ENCODE measurements around the gene DCPS.
"Not testable (repeated sequence)": the region's sequence is repeated elsewhere in the genome, so short reads cannot be mapped to it uniquely, and the experiment has no call there.

Gene DCPS

DNA sequence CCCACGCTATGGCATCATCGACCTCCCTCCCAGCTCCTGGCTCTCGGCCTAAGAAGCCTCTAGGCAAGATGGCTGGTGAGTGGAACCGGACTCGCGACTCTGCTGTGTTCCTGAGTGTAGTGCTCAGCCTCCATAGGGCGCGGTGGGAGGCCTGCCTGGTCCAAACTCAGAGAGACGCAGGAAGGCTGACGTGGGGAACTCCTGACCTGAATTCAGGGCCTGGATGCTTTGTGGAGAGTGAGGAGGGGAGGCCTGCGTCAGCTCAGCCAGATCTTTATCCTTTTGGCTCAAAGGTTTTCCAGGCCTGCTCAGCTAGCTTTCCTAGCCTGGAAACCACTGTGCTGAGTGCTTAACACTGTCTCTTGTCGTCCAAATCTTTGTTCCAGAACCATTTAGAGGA lies 13.0 kb upstream of the DCPS start:
- DNase-seq = no peak

DNA sequence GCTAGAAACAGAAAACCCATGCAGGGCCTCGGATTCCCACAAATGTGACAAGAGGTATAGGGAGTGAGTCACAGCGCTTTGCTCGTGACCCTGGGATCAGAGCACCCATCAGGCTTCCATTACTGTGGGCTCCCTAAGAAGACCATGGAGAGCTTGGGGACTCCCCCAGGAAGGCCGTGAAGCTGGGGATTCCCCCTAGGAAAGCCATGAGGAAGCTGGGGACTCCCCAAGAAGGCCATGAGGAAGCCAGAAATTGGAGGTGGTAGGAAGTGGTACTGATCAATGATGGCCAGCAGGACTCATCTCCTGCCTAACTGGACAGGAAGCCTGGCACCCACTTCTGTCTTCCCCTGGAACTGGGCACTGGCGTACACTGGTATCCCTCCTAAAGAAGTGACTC lies 10.1 kb upstream of the DCPS start:
- DNase-seq = peak; percentile 58

DNA sequence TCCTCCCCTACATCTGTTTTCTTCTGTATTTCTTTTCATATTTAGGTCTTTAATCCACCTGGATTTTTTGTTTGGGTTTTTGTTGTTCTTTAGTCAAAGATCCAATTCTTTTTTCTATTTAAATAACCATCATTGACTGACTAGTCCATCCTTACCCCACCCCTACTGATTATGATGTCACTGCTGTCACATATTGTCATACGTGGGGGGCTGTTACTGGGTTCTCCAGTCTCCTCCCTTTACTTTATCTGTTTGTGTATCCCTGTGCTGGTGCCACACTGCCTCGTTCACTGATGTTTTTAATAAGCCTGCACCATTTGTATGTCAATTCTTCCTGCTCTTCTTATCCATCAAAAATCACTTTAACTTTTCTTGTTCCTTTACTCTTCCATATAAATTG lies 6.9 kb upstream of the DCPS start:
- no peak for DNase-seq

DNA sequence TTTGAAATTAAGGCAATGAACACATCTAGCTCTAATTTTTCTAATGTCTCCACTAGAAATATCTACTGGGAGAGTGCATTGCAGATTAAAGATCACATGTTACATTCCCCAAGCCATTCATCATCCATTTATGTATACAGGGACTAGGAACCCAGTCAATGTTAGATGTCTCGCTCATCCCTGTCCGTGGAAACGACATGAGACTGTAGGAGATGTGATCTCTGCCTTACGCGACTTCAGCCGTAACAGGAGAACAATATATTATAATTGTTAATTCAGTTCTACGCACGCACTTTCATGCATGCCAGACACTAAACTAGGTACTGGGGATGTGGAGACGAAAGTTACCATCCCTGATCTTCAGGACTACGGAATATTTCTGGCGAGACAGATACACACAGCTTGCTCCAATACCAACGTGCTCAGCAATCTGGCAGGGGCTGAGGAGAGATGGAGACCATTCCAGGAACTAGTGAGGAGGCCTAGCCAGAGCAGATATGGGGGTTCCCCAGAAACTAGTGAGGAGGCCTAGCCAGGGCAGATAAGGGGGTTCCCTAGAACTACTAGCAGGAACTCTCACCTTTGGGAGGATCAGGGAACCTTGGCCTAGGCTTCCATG lies 706 bp downstream of the DCPS start:
- DNase-seq = no peak

DNA sequence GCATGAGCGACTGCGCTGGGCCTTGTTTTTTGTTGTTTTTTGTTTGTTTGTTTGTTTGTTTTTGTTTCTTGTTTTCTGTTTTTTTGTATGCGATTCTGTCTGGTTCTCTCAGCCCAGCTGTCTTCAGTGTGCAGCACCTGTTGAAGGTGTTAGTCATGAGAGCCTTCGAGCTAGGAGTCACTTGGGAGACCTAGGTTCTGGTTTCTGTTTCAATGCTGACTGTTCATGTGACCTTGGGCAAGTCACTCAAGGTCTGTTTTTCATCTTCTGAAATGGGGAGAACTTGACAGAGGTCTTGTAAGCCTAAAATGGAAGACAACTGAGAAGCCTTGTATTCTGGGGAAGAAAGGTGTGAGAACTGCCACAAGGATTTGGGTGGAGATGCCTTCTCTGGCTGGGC lies 1.8 kb downstream of the DCPS start:
- no peak for DNase-seq

DNA sequence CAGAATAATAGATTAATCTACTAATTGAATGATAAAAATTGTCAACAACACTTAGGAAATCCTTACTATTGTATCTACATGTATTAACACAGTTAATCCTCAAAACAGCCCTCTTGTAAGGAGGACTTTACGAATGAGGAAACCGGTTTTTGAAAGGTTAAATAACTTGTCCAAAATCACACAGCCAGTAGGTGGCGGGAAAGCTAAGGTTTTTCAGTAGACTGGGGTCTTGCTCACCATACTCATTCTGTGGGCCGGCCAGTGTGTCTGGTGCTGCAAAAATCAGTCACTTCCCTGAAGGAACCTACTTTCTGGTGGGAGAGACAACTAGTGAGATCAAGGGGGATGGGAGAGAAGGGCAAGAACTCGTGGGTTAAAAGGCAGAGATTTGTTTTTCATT lies 3.8 kb downstream of the DCPS start:
- DNase-seq = peak; percentile 56

DNA sequence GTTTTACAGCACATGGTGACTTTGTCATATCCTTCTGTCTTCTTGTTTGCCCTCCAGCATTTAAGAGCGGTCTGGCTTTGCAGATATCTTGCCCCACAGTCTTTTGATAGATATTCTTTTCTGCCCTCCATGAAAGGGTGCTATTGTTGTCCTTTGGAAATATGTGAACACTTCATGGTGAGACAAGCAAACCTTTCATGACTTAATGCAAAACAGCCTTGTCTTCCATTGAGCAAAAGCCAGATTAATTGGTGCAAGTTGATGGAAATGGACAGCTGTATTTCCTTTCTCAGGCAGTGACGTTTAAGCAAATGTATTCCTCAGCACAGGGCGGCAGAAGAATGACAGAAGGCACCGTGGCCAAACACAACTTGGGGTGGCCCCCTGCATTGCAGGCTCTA lies 4.4 kb downstream of the DCPS start:
- no peak for DNase-seq

DNA sequence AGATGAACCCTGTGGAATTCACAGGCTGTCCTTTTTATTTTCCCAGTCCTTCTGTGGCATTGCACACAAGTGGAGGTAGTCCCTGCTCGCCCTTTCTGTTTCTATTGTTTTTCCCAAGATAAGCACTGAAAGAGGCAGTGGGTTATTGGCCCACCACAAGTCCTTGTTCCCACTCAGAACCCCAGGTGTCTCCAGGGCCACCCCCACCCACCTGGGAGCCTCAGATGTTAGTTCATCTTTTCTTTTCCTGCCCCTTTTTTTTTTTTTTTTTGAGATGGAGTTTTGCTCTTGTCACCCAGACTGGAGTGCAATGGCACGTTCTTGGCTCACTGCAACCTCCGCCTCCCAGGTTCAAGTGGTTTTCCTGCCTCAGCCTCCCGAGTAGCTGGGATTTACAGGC lies 4.9 kb downstream of the DCPS start:
- DNase-seq = not testable (repeated sequence)

DNA sequence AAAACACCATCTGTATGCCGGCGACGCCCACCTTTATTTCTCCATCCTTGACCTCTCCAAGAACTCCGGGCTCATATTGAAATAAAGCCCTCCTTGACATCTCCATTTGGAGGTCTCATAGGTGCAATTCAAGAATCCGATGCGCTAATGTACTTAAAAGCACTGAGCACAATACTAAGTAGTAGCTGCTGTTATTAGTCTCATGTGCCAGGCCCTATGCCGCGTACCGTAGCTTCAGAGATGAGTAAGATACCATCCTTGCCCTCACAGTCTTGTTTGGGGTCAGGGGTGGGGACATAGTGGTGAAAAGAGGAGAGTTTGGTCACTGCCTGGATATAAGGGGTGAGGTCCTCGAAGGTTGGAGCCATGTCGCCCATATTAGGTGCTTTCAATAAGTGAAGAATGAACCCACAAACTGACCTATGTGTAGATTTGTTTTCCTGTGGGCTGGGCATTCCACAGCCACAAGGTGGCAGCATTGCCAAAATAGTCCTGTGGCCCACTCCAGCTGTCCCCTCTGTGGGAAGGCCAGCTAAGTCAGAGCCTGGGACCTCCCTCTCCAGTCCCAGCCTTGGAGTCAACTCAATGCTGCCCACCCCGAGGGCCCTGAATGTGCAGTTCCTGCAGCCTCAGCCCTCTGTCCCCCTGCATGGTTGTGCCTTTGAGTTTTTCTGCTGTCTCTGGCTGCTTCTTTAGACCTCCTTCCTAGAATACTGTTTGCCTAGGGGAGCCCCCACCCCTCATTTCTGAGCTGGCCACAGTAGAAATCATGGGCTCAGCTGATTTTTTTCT lies 6.5 kb downstream of the DCPS start:
- DNase-seq = peak; percentile 79

DNA sequence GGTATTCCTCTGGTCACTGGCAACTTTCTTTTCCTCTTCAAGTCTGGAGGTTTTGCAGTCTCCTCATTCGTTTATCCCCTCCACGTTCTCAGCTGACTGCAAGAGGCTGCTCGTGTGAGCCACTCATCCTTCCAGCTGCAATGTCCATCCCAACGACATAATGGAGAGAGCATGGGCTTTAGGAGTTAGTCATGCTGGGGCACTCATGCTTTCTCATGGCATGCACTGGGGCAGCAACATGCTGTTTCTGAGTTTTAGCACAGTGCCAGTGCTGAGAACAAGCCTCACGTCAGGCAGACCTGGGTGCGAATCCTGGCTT lies 7.1 kb downstream of the DCPS start:
- peak; percentile 27 for DNase-seq

DNA sequence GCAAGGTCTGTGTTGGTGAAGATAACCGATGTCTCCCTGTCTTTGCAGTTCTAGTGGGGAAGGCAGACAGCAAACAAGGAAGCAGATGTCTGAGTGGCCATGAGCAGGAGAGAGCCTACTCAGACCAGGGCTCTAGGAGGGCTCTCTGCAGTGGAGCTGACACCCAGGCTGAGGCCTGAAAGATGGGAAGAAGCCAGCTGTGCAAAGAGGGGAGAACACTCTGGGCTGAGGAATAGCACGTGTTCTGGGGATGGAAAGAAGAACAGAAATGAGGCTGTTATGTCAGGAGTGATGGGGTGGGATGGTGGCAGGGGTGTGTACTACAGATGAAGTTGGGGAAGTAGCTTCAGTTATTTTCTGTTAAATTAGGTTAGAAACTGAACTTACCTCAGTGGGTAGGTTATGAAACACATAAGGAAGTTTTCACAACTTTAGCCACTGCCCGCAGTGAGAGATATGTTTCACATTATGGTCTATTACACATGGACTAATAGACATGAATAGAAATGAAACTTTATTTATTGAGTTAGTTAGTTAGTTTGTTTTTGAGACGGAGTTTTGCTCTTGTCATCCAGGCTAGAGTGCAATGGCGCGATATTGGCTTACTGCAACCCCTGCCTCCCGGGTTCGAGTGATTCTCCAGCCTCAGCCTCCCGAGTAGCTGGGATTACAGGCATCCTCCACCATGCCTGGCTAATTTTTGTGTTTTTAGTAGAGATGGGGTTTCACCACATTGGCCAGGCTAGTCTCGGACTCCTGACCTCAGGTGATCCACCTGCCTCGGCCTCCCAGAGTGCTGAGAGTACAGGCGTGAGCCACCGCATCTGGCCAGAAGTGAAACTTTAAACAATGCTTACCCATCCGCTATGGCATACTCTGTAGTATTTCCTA lies 7.8 kb downstream of the DCPS start:
- peak; percentile 96 for DNase-seq

DNA sequence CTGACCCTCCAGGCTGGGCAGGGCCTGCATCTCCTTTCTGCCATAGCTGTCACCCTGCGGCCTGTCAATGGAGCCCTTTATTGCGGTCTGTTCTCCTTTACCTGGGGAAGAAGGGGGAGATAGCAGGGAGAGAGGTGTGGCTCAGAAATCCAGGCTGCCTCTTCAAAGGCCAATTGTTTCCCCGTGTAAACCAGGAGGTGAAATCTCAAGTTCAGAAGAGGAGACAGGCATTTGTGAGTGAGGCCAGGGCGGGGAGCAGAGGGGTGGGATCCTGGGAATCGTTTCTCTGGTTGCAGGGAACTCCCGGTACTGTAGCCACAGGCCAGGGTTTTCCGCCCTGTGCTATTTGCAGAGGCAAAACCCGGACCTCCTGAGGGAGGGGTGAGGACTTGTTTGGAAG lies 9.1 kb downstream of the DCPS start:
- no peak for DNase-seq

DNA sequence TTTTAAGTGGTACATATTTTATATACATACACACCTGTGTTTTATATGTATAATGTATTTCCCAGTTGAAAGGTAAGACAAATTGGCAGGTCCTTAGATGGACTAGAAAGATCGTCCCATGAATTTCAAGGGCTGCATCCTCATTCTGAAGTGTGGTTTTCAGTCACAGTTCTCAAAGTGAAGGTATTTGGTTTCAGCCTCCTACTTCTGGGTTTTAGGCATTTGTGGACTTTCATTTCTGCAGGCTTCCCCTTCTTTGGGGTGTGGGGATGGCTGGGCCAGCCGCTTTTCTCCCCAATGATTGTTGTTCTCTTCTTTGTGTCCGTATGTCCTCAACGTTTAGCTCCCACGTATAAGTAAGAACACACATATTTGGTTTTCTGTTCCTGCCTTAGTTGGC lies 10.0 kb downstream of the DCPS start:
- peak; percentile 40 for DNase-seq

DNA sequence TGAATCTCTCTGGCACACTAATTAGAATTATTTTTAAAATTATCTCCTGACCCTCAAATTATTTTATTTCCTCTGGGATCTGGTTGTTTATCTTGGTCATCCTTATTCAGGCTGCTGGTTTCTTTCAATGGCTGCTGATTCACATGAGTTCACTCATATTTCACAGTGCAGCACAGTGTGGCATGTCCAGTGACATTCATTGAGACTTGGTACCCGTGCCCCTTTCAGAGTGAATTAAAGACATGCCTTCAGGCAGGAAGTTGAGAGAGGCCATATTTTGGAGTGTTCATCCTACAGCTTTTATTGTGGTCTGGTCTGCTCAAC lies 13.5 kb downstream of the DCPS start:
- DNase-seq = no peak

DNA sequence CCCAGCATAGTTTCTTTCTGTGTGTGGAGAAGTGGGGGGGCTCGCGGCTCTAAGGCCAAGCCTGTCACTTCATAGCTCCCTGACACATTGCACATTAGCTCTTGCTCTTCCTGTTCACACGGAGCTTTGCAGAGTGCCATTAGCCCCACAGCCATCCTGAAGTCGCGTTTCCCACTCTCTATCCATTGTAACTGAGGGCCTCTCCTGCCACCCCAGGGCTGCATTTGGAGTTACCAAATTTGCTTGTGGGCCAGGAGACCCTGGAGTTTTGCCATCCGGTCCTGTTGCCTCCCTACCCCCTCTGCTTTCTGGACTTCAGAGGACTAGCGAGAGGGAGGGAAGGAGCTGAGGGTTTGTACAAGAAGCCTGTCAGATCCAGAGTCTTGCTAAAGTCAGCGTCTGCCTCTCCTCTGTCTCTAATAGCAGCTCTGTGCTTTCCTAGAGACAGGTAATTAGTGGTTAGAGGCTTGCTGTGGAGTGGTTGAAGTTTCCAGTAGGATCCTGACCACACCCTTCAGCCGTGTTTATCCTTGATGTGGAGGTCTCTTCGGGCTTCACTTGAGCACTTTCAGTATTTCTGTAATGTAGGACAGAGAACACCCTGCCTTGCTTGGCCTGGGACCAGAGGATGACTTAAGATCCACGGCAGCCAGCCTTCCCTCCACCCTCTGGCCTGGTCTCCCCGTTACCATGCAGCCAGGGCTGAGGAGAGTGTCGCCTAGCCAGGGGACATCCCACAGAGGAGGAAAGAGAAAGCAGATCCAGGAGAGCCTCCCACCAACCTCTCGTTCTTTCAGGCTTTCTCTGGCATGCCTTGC lies 14.1 kb downstream of the DCPS start:
- no peak for DNase-seq

DNA sequence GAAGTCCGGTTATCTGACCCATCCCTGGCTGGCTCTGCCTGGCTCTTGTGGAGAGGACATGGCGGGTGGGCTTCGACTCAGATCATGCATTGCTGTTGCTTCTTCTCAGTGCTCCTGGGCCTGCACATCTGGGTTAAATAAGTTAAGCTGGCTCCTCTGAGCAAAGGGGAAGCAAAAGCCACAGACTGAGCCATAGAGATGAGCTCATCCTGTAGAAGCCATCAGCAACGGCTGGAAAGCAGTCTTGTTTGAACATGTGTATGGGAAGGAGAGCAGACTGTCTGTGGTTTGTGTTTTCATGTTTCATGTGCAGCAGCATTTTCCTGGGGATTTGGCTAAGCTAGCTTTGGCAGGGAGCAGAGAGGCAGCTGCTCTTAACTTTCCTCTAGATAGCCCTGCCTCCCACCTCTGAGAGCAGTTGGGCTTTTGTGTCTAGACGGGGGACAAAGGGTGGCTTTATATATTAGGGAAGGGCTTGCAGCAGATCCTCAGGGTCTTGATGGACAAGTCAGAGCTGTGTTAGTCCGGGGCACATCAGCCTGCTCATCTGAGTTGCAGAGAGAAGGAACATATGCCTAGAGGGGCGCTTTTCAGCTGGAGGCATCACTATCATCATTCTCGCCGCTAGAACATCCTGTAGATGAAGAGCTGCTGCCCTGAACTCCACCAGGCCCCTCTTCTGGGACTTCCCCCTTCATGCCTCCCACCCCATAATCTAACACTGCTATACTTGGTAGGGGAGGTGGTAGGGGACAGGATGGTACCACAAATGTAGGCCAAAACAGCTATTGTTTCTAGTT lies 14.9 kb downstream of the DCPS start:
- DNase-seq = peak; percentile 86

DNA sequence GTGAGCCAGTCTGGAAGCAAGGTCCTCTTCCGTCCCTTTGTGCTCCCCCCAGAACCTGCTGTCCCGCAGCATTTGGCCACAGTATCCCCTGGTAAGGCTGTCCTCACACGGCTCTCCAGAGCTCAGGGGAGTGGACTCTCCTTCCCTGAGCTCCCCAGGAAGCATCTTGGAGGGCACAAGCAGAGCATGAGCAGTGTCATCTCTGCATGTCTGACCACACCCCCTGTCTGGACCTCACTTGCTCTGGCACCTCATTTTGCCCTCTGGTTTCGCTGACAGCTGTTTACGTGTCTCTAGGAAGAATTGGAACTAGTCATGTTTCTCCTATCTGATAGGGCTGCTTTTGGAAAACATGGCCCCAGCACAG lies 15.5 kb downstream of the DCPS start:
- no peak for DNase-seq

DNA sequence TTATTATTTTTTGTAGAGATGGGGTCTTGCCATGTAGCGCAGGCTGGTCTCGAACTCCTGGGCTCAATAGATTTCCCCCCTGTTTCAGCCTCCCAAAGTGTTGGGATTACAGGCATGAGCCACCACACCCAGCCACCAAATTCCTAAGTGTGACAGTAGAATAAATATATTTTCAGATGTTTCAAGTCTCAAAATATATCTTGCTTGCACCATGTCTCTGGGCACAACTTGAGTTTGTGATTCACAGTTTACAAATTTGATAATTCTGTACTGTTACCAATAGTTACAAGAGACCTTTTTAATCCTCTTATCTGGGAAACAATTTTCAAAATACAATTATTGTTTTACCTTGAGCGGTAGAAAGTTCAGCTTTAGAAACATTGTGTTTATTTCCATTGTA lies 19.1 kb downstream of the DCPS start:
- DNase-seq = no peak

DNA sequence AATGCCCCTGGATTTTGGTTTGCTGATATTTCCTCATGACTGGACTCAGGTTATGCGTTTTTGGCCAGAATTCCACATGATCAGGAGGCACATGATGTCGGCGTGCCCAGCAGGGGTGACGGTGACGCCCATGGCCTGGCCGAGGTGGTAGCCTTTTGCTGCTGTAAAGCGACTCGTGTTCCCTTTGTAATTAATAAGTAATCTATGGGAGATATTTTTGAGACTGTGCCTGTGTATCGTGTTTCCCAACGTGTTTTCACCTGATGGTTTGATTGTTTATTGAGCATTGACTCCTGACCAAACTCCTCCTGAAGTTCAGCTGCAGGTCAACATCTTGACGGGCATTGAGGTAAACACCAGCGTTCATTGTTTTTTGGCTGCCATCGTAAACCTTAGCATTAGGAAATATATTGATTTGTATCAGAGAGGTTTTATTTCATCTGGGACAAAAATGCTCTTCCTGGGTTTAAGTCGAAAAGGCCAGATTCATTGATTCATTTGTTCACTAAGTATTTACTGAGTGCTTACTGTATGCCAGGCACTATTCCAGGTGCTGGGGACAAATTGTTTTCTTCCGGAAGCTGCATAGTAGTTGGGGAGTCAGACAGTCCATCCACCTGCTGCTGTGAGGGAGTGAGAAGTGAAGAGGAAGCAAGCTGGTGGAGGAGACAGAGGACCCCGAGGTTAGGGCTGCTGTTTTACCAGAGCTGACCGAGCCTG lies 23.6 kb downstream of the DCPS start:
- no peak for DNase-seq

DNA sequence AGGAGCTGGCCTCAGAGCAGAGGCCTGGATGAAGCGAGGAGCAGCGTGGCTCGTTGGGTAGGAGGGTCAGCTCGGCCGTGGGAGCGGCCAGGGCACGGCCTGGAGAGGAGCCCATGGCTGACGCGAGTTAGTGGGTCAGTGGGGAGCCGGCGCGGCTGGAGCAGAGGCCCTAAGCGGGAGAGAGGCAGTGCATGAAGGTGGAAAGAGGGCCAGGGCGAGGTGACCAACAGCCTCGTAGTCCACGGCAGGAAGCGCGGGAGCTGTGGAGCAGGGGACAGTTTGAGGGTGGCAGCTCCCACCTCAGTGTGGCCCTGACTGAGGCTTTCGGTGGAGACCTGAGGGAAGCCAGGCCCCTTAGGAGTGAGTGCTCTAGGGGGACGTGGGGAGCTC lies 24.1 kb downstream of the DCPS start:
- DNase-seq = no peak

DNA sequence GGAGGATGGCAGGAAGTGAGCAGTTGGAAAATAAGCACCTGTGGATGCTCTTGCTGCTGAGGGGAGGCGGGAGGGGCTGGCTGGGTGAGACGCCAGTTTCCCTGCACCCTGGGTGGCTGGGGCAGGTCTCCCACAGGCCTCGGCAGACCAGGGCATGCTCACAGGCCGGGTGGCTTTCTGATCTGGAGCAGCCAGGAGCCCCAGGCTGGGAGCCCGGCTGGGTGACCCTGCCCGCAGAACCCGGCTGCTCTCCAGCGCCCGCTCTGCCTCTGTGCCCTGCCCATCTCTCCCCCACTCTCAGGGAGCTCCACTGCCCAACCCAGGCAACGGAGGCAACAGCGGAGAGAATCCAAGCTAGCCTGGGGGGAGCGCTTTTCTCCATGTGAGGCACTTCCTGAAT lies 24.6 kb downstream of the DCPS start:
- DNase-seq = no peak
